ENCODE results near the gene MUL1. TPM values are rescaled to one million over a fixed set of nuclear protein-coding genes. Genes with fewer than 3 reads are reported as not detected.

MUL1 gene
- total RNA-seq, 1 experiment from 2014 or later = 22.8 TPM

GRCh38 chr1:20552728-20553445 is 44.9 kb upstream of the MUL1 start:
- Histone ChIP-seq H3K9me3 (ENCODE audit: insufficient read depth, low read depth) (no peaks in the 10 kb centered on the region), H3K27ac (no peak overlapping the region), H3K9me2 (ENCODE audit: insufficient read depth) (no peaks in the 10 kb centered on the region; the same call in 1 of the 2 replicates), H3K4me1 (replicated peaks; ENCODE audit: insufficient read depth) (no peaks in the 10 kb centered on the region), H3K27me3 (ENCODE audit: insufficient read depth, low read depth) (no peaks in the 10 kb centered on the region), H3F3A (ENCODE audit: insufficient read depth, low read depth) (no peaks in the 10 kb centered on the region), H3K36me3 (ENCODE audit: low read depth) (no peaks in the 10 kb centered on the region), H3K79me2 (ENCODE audit: low read depth) (no peaks in the 10 kb centered on the region), H4K20me1 (ENCODE audit: insufficient read depth) (no peaks in the 10 kb centered on the region), H3K4me3 (no peak overlapping the region), H2AFZ (no peak overlapping the region), H3K4me2 (no peak overlapping the region)
- TF ChIP-seq EZH2 (IDR thresholded peaks at IDR 0.05; ENCODE audit: low read depth) = no peak
- TF ChIP-seq CTCF (conservative IDR thresholded peaks at IDR 0.05) = no peak
- BruUV-seq (replicated peaks) = no TSS peak
- POLR2A ChIA-PET (ENCODE audit: unreplicated experiment) = no interaction called here
- CTCF ChIA-PET = no interaction called here
- intact Hi-C loops (cut with micrococcal nuclease; ENCODE audit: unreplicated experiment) = no loop called here
- DNase-seq = no peak

DNA sequence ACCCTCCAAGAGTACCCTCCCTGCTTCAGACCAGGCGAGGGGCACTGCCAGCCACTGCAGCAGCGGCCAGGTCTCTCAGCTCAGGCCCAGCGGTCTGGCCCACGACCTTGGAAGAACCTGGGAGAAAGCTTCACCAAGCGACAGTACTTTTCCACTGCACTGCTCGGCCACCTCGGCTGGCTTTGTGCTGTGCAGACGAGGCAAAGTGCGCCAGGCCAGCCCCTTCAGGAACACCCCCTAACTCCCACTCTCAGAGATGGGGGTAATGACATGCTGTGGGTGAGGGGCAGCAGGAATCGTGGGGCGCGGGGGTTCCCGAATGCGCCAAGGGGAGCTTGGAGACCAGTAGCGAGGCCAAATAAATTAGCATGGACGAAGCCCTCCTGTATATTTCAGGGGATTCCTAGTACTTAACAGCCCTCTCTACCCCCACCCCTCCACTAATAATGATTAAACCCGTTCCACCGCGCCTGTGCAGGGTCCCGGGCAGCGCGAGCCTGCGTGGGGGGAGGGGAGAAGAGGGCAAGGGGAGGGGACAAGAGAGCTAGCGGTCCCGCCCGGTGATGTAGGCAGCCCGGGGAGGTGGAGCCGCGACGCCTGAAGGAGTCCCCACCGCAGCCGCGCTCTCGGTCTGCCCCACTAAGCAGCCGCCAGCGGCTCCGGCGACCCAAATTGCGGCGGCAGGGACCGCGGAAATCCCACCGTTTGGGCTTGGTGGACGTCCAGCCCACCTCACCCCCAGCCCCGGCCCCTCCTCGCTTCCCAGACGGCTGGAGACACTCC is 44.2 kb upstream of the MUL1 start, which contains the start of gene FAM43B:
Gene FAM43B (plus strand): TSS at position 629 of the 783 bp plus-strand sequence. CDS start 401 bp downstream, outside the sequence.
- Histone ChIP-seq H3K4me2 (no peak within 1 kb of the TSS), H3F3A (ENCODE audit: insufficient read depth, low read depth) (no peaks in the 10 kb centered on the region), H3K4me1 (replicated peaks; ENCODE audit: insufficient read depth) (no peaks in the 10 kb centered on the region), H4K20me1 (ENCODE audit: insufficient read depth) (no peaks in the 10 kb centered on the region), H3K9me2 (ENCODE audit: insufficient read depth) (no peaks in the 10 kb centered on the region; the same call in 1 of the 2 replicates), H2AFZ (no peak within 1 kb of the TSS), H3K79me2 (ENCODE audit: low read depth) (no peaks in the 10 kb centered on the region), H3K27ac (no peak within 1 kb of the TSS), H3K4me3 (no peak within 1 kb of the TSS), H3K27me3 (ENCODE audit: insufficient read depth, low read depth) (no peaks in the 10 kb centered on the region), H3K36me3 (ENCODE audit: low read depth) (no peaks in the 10 kb centered on the region), H3K9me3 (ENCODE audit: insufficient read depth, low read depth) (no peaks in the 10 kb centered on the region)
- no TSS peak for BruUV-seq (replicated peaks)
- no peak for TF ChIP-seq CTCF (conservative IDR thresholded peaks at IDR 0.05)
- no peak for TF ChIP-seq EZH2 (IDR thresholded peaks at IDR 0.05; ENCODE audit: low read depth)
- no peak for DNase-seq
- intact Hi-C loops (cut with micrococcal nuclease; ENCODE audit: unreplicated experiment) = no loop called here
- ChIA-PET POLR2A (ENCODE audit: unreplicated experiment) (no interaction called here), CTCF (interaction anchor here (0.6 kb wide), 2 partner anchors 29 to 869 kb away, joined by 4 to 6 read pairs; no protein-coding TSS in a partner anchor)

DNA sequence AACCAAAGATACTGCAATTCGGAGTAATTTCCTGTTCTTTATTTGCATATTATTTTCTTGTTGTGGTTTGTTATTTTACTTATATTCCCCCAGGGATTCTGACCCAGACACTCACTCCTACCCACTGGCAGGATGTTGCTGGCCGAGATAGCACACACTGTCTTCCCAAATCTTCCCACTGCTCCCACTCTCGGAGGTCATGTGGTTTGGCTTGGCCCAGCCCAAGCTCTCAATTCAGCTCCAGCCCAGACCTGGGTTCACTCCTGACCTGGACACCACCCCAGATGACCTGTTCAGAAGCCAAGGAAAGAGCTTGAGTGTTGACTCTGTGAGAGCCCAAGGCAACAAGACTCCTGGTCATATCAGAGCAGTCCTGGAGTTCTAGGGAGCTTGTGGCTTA is 43.2 kb upstream of the MUL1 start:
- no TSS peak for BruUV-seq (replicated peaks)
- intact Hi-C loops (cut with micrococcal nuclease; ENCODE audit: unreplicated experiment) = no loop called here
- DNase-seq = no peak
- Histone ChIP-seq H3K9me2 (ENCODE audit: insufficient read depth) (no peaks in the 10 kb centered on the region; the same call in 1 of the 2 replicates), H3K27me3 (ENCODE audit: insufficient read depth, low read depth) (no peaks in the 10 kb centered on the region), H3K4me2 (no peak overlapping the region), H3K36me3 (ENCODE audit: low read depth) (no peaks in the 10 kb centered on the region), H3K79me2 (ENCODE audit: low read depth) (no peaks in the 10 kb centered on the region), H3F3A (ENCODE audit: insufficient read depth, low read depth) (no peaks in the 10 kb centered on the region), H3K27ac (no peak overlapping the region), H3K4me3 (no peak overlapping the region), H3K4me1 (replicated peaks; ENCODE audit: insufficient read depth) (no peaks in the 10 kb centered on the region), H3K9me3 (ENCODE audit: insufficient read depth, low read depth) (no peaks in the 10 kb centered on the region), H2AFZ (no peak overlapping the region), H4K20me1 (ENCODE audit: insufficient read depth) (no peaks in the 10 kb centered on the region)
- ChIA-PET CTCF (interaction anchor here (0.6 kb wide), 1 partner anchor 28 kb away, joined by 6 read pairs; no protein-coding TSS in a partner anchor), POLR2A (ENCODE audit: unreplicated experiment) (no interaction called here)
- TF ChIP-seq CTCF (conservative IDR thresholded peaks at IDR 0.05) = no peak
- no peak for TF ChIP-seq EZH2 (IDR thresholded peaks at IDR 0.05; ENCODE audit: low read depth)
